Jurkat, Clone E6-1 (cell line): ENCODE data around the gene GALNT8. TPM values are rescaled to one million over a fixed set of nuclear protein-coding genes. Genes with fewer than 3 reads are reported as not detected.
"Not testable (repeated sequence)": the region's sequence is repeated elsewhere in the genome, so short reads cannot be mapped to it uniquely, and the experiment has no call there.

ENCODE experiments used
- DNase-seq: peaks from one replicate; pipeline ENCODE4 v3.0.0-alpha.2; 2011; ENCODE audit warnings: low read depth, low spot score
- H3K4me3 ChIP-seq: 2 replicates; pipeline ENCODE4 v1.5.1; 2011; ENCODE audit warnings: mild to moderate bottlenecking, low read length, control low read depth, moderate library complexity
- polyA plus RNA-seq: library from polyadenylated mRNA; unstranded; fragments of >200 nt; gene quantifications from one replicate; pipeline ENCODE4 v1.2.1, GENCODE V29; 2012; ENCODE audit warnings: missing spikeins; ENCODE audit not compliant: insufficient read length, insufficient read depth

The GALNT8 gene
- 2.2 TPM for polyA plus RNA-seq

GRCh38 chr12:4719821-4720636 is at the start of gene GALNT8:
GALNT8 (plus strand) TSS chr12:4720400; CDS start chr12:4720678, 278 bp downstream.
- no peak within 1 kb of the TSS for H3K4me3 ChIP-seq
- no peak for DNase-seq

- no peak for DNase-seq
- H3K4me3 ChIP-seq, result no peak overlapping the region
Measured at GRCh38 chr12:4679711-4680110, 40.5 kb upstream of the GALNT8 start.

GRCh38 chr12:4681732-4682131 is 38.5 kb upstream of the GALNT8 start:
- H3K4me3 ChIP-seq, result no peak overlapping the region
- DNase-seq, result no peak

GRCh38 chr12:4685317-4685716 is 34.9 kb upstream of the GALNT8 start:
- H3K4me3 ChIP-seq, result no peak overlapping the region
- DNase-seq, result no peak

GRCh38 chr12:4690760-4691159 is 29.4 kb upstream of the GALNT8 start:
- DNase-seq, result no peak
- H3K4me3 ChIP-seq, result no peak overlapping the region

GRCh38 chr12:4700621-4701026 is 19.6 kb upstream of the GALNT8 start:
- no peak overlapping the region for H3K4me3 ChIP-seq
- no peak for DNase-seq

GRCh38 chr12:4701395-4702190 is 18.6 kb upstream of the GALNT8 start:
- H3K4me3 ChIP-seq, result no peak overlapping the region
- DNase-seq, result no peak

GRCh38 chr12:4703676-4704075 is 16.5 kb upstream of the GALNT8 start:
- no peak for DNase-seq
- H3K4me3 ChIP-seq, result no peak overlapping the region

GRCh38 chr12:4705824-4706223 is 14.4 kb upstream of the GALNT8 start:
- no peak overlapping the region for H3K4me3 ChIP-seq
- DNase-seq, result no peak

GRCh38 chr12:4707306-4707705 is 12.9 kb upstream of the GALNT8 start:
- no peak for DNase-seq
- no peak overlapping the region for H3K4me3 ChIP-seq

- no peak overlapping the region for H3K4me3 ChIP-seq
- DNase-seq, result no peak
Measured at GRCh38 chr12:4710113-4710512, 10.1 kb upstream of the GALNT8 start.

- DNase-seq, result no peak
- no peak overlapping the region for H3K4me3 ChIP-seq
Measured at GRCh38 chr12:4714879-4715278, 5.3 kb upstream of the GALNT8 start.

GRCh38 chr12:4717806-4718205 is 2.4 kb upstream of the GALNT8 start:
- DNase-seq, result no peak
- no peak overlapping the region for H3K4me3 ChIP-seq

- no peak overlapping the region for H3K4me3 ChIP-seq
- no peak for DNase-seq
Measured at GRCh38 chr12:4720637-4720995, 416 bp downstream of the GALNT8 start.

- DNase-seq, H3K4me3 ChIP-seq: not testable (repeated sequence)
Measured at GRCh38 chr12:4721587-4721986, 1.4 kb downstream of the GALNT8 start.

GRCh38 chr12:4723226-4723625 is 3.0 kb downstream of the GALNT8 start:
- H3K4me3 ChIP-seq, result no peak overlapping the region
- no peak for DNase-seq

- no peak for DNase-seq
- no peak overlapping the region for H3K4me3 ChIP-seq
Measured at GRCh38 chr12:4725057-4725456, 4.9 kb downstream of the GALNT8 start.

GRCh38 chr12:4734625-4735340 is 14.6 kb downstream of the GALNT8 start:
- H3K4me3 ChIP-seq, result no peak overlapping the region

GRCh38 chr12:4736091-4736490 is 15.9 kb downstream of the GALNT8 start:
- no peak overlapping the region for H3K4me3 ChIP-seq
- no peak for DNase-seq

More at GRCh38 chr12:4734625-4735340, 14.6 kb downstream of the GALNT8 start:
- DNase-seq, result no peak

GRCh38 chr12:4738541-4738940 is 18.3 kb downstream of the GALNT8 start:
- H3K4me3 ChIP-seq, result no peak overlapping the region
- DNase-seq, result no peak
